ENCODE measurements around the gene HEMK1. TPM values are rescaled to one million over a fixed set of nuclear protein-coding genes. Genes with fewer than 3 reads are reported as not detected.

HEMK1 gene
- total and polyA plus RNA-seq, 7 donors = 5.0 to 17.7 (median 9.6) TPM

DNA sequence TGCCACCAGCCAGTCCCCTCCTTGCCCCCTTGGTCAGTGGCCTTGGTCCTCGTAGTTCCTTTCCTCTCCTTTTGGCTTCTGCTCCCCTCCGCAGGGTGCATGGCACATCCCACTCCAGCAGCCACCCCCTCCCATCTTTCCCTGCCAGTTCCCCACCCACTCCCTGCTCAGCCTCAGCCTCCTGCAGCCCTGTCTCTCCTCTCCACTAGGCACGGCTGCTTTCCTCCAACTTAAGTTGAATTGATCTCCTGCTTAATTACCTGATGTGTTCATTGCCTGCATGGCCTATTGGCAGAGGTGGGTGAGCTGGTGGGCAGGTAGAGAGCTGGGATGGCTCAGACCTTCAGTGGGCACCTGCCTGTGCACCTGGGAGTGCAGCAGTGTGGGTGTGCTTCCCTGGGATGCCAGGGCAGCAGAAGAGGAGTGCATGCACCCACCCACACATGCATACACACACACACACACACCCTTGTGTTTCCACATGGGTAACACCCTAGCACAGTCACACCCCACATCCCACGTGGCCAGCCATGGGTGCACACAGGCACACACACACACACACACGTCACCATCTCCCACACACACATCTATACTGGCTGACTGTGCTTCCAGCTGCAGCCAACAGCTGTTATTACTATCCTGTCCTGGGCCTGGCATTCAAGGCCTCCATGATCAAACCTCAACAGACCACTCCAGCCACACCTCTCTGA lies 32.7 kb upstream of the HEMK1 start:
- DNase-seq = no peak
- WGBS, 2 donors = 55 to 72% methylated on average over 5 of the region's 5 CpGs
- H3K4me1 ChIP-seq = no peaks in the 10 kb centered on the region
- no peak overlapping the region for H3K27ac ChIP-seq
- no peak overlapping the region for H3K4me3 ChIP-seq
- no peaks in the 10 kb centered on the region for H3K36me3 ChIP-seq
- H3K27me3 ChIP-seq = no peaks in the 10 kb centered on the region
- no peak for TF ChIP-seq POLR2AphosphoS5 (IDR thresholded peaks at IDR 0.05)
- no peak for TF ChIP-seq POLR2A (IDR thresholded peaks at IDR 0.05)
- no peak for TF ChIP-seq EP300 (IDR thresholded peaks at IDR 0.05)
- no peaks in the 10 kb centered on the region for H3K9me3 ChIP-seq
- intact Hi-C loops (cut with DNase I) = no loop called here

DNA sequence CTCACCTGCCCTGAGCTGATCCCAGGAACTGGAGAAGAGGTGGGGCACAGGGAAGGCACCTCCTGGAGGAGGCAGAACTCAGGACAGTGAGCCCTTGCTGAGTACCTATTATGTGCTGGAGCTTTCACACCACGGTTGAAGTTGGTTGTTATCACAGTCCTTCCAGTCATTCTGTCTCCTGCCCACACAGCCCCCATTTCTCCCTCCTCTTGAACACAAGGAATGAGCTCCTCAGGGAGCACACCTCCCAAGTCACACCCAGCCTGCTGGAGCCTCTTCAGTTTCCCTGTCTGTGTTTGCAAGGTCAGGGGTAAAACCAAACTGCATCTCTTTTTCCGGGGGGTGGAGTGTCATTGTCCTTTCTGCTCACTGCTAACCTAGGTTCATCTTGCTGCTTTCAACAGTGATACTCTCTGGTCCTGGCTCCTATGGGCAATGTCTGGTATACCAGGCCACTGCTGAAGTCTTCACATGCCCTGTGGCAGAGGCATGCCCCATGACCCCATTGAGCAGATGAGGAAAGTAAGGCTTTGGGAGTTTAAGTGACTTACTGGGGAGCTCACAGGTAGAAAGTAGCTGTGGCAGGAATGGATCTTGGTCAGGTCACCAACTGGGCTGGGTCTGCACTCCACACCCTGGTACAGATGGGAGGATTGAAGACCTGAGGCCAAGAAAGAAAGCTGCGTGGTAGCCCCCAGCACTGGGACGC lies 31.7 kb upstream of the HEMK1 start:
- WGBS, 2 donors = 59 to 72% methylated on average over 4 of the region's 4 CpGs
- Histone ChIP-seq H3K9me3 (no peaks in the 10 kb centered on the region), H3K4me3 (no peak overlapping the region), H3K4me1 (no peaks in the 10 kb centered on the region), H3K27ac (no peak overlapping the region), H3K36me3 (no peaks in the 10 kb centered on the region), H3K27me3 (no peaks in the 10 kb centered on the region)
- TF ChIP-seq, protein P1, sequence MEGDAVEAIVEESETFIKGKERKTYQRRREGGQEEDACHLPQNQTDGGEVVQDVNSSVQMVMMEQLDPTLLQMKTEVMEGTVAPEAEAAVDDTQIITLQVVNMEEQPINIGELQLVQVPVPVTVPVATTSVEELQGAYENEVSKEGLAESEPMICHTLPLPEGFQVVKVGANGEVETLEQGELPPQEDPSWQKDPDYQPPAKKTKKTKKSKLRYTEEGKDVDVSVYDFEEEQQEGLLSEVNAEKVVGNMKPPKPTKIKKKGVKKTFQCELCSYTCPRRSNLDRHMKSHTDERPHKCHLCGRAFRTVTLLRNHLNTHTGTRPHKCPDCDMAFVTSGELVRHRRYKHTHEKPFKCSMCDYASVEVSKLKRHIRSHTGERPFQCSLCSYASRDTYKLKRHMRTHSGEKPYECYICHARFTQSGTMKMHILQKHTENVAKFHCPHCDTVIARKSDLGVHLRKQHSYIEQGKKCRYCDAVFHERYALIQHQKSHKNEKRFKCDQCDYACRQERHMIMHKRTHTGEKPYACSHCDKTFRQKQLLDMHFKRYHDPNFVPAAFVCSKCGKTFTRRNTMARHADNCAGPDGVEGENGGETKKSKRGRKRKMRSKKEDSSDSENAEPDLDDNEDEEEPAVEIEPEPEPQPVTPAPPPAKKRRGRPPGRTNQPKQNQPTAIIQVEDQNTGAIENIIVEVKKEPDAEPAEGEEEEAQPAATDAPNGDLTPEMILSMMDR (IDR thresholded peaks at IDR 0.05) = no peak
- TF ChIP-seq POLR2A (IDR thresholded peaks at IDR 0.05) = no peak
- TF ChIP-seq POLR2AphosphoS5 (IDR thresholded peaks at IDR 0.05) = no peak
- TF ChIP-seq EP300 (IDR thresholded peaks at IDR 0.05) = no peak
- intact Hi-C loops (cut with DNase I) = no loop called here
- no peak for DNase-seq

DNA sequence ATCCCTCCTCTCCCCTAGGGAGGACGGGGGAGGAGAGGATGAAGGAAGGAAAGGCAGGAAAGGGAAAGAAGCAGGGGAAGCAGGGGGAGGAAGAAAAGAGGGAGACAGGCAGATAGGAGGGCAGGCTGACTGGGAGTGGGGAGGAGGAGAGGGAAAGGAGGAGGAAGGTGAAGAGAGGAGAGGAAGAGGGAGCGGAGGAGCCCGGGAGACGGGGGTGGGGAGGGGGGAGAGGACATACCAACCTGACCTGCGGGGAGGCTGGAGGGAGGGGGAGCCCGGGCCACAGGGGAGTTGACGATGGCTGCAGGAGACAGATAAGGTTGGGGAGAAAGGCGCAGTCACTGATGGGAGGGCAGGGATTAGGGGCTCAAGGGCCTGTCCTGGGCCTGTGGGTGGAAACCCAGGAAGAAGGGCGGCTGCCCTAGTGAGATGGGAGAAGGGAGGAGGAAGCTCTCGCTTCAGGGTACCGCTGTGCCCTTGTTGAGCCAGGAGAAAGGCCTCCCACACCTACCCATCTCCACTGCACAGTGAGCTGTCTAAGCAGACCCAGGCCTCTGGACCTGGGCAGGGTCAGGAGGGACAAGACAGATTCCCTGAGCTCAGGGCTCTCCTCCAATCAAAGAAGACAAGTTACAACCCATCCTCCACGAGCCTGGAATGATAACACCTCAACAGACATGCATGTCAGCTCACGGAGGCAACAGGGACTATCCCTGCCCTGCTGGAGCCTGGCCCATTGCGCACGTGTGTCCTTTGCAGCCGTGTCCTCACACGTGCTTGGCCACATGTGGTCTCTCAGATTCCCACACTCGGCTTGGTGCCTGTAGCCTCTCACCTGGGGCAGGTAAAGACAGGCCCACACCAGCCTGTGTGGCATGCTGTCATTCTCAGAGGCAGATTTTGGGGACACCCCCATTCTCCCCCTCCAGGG lies 29.7 kb upstream of the HEMK1 start:
- intact Hi-C loops (cut with DNase I) = loop anchor here (5.0 kb wide), 1 partner anchor 172 kb away; no protein-coding TSS in a partner anchor
- H3K36me3 ChIP-seq = no peaks in the 10 kb centered on the region
- WGBS, 2 donors = 67 to 69% methylated on average over 18 of the region's 18 CpGs

DNA sequence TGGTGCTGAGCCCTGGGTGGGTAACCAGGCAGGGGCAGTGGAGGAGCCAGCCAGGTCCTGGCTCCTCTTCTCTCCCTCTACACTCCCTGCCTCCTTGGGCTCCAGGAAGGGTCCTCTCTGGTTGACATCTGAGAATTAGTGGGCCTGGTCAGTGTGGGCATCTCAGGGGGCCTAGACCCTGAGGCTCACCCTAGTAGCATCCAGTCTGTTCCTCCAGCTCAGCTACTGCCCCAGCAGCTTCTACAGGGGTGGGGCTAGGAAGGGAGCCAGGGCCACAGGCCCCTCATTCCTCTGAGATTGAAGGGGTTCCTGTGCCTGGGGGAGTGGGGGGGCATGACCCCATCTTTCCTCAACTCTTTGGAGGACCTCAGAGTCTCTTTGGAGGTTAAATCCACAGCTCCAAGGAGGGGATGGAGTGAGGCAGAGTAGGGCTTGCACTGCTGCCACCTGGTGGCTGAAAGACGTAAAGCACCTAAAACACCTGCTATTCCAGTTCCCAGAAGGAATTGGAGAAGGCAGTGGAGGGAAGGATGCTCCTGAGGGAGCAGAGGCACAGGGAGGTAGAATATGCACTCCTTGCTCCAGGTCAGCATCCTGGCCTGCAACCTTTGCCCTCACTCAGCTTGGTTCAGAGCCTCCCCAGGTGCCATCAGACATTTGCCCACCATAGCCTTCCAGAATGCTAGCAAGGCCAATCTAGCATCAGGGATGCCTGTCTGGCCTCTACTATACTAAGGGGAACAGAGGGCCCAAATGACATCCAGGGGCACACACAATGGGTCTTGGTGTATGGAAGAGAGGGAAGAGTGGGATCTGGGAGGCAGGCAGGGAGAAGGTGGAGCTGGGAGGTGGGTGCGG lies 26.9 kb upstream of the HEMK1 start:
- Histone ChIP-seq H3K9me3 (no peaks in the 10 kb centered on the region), H3K4me1 (no peaks in the 10 kb centered on the region), H3K36me3 (no peaks in the 10 kb centered on the region), H3K27me3 (no peaks in the 10 kb centered on the region), H3K27ac (no peak overlapping the region), H3K4me3 (no peak overlapping the region)
- TF ChIP-seq, protein P1 (IDR thresholded peaks at IDR 0.05) = peak; percentile 70 to 86 (median 81)
- TF ChIP-seq POLR2AphosphoS5 (IDR thresholded peaks at IDR 0.05) = no peak
- peak; percentile 80 for DNase-seq
- WGBS, 2 donors = 48 to 50% methylated on average over 2 of the region's 2 CpGs
- intact Hi-C loops (cut with DNase I) = loop anchor here (1.0 to 5.0 kb wide), 3 partner anchors 106 to 195 kb away; no protein-coding TSS in a partner anchor

More for the DNA sequence above, 29.7 kb upstream of the HEMK1 start:
- H3K27me3 ChIP-seq = no peaks in the 10 kb centered on the region
- TF ChIP-seq POLR2AphosphoS5 (IDR thresholded peaks at IDR 0.05) (no peak), POLR2A (IDR thresholded peaks at IDR 0.05) (no peak), EP300 (IDR thresholded peaks at IDR 0.05) (no peak)
- TF ChIP-seq, protein P1 (IDR thresholded peaks at IDR 0.05) = no peak
- no peaks in the 10 kb centered on the region for H3K4me1 ChIP-seq
- no peaks in the 10 kb centered on the region for H3K9me3 ChIP-seq
- DNase-seq = no peak
- H3K27ac ChIP-seq = no peak overlapping the region
- H3K4me3 ChIP-seq = no peak overlapping the region
